Tibial nerve (tissue), 4 donors: ENCODE results near the gene SNCAIP.

Experiments used
- CTCF ChIP-seq, 5 experiments: fragments of 200-600 bp in 3 of 5; fragments of 450-650 bp in 2 of 5; sonication (generic) in 3 of 5; IDR thresholded peaks; one replicate each; pipeline ENCODE4 v1.5.1; 2016 to 2019; ENCODE audit warnings: antibody characterized with exemption in 5 of 5, mild to moderate bottlenecking in 3 of 5, moderate library complexity in 2 of 5
- EP300 ChIP-seq, 2 donors: sonication (generic); formaldehyde crosslinking; IDR thresholded peaks; one replicate each; pipeline ENCODE4 v1.6.1; 2017; ENCODE audit warnings: antibody characterized with exemption in 2 of 2, mild to moderate bottlenecking in 1 of 2

- no peak for TF ChIP-seq CTCF (IDR thresholded peaks at IDR 0.05)
- TF ChIP-seq EP300 (IDR thresholded peaks at IDR 0.05) = peak in 1 of 2 donors; percentile 32
Measured at GRCh38 chr5:122499585-122499984, 187.5 kb downstream of the SNCAIP start.
